A673 (cell line): Measurements from ENCODE around the gene MORN5. TPM values are rescaled to one million over a fixed set of nuclear protein-coding genes. Genes with fewer than 3 reads are reported as not detected.
A peak's percentile ranks its signal among the peaks of the same experiment; 100 is the strongest.

ENCODE experiments used
- Bru-seq: library from RNA; stranded (reverse); fragments of 400-500 nt; gene quantifications from one replicate; lab custom pipeline; 2021; lab: Mats Ljungman, UMichigan
- BruChase-seq, 2 experiments: library from RNA; stranded (reverse); fragments of 400-500 nt; gene quantifications; one replicate each; lab custom pipeline; 2021; lab: Mats Ljungman, UMichigan
- BruUV-seq: library from RNA; stranded (reverse); fragments of 400-500 nt; replicated peaks from 2 replicates; lab custom pipeline; 2021; lab: Mats Ljungman, UMichigan
- CTCF ChIA-PET: fragments of 300-600 bp; sonication (Branson Sonifier 250); formaldehyde crosslinking; loops from one replicate; lab custom pipeline; 2022; ENCODE audit warnings: antibody characterized with exemption; lab: Charles Lee
- POLR2A ChIA-PET: fragments of 300-600 bp; sonication (Branson Sonifier 250); formaldehyde crosslinking; loops from one replicate; lab custom pipeline; 2022; ENCODE audit warnings: antibody characterized with exemption; ENCODE audit not compliant: low non-redundant PET; lab: Charles Lee
- DNase-seq: peaks from one replicate; pipeline ENCODE4 v3.0.0-alpha.2; 2015; ENCODE audit warnings: low spot score
- H3K27ac ChIP-seq: fragments of 200-600 bp; sonication (generic); 2 replicates; pipeline ENCODE4 v1.5.1; 2016; ENCODE audit warnings: mixed run types, low read depth, mild to moderate bottlenecking, mixed read lengths, antibody characterized with exemption, low read length; ENCODE audit not compliant: poor library complexity, severe bottlenecking
- H3K27me3 ChIP-seq: fragments of 200-600 bp; sonication (generic); replicated peaks from 2 replicates; pipeline ENCODE4 v1.6.1; 2017; ENCODE audit warnings: mixed run types, low read depth, mild to moderate bottlenecking, mixed read lengths, antibody characterized with exemption, low read length; ENCODE audit not compliant: insufficient read depth, poor library complexity
- H3K36me3 ChIP-seq: fragments of 200-600 bp; sonication (generic); 2 replicates; pipeline ENCODE4 v1.6.1; 2016; ENCODE audit warnings: mixed run types, mild to moderate bottlenecking, mixed read lengths, antibody characterized with exemption, low read length; ENCODE audit not compliant: insufficient read depth, poor library complexity, severe bottlenecking
- H3K4me1 ChIP-seq: fragments of 200-600 bp; sonication (generic); 2 replicates; pipeline ENCODE4 v1.6.1; 2017; ENCODE audit warnings: mixed run types, mild to moderate bottlenecking, mixed read lengths, antibody characterized with exemption, low read length; ENCODE audit not compliant: insufficient read depth, poor library complexity, severe bottlenecking
- H3K4me3 ChIP-seq: fragments of 200-600 bp; sonication (generic); 2 replicates; pipeline ENCODE4 v1.5.1; 2016; ENCODE audit warnings: low read depth, mixed run types, mild to moderate bottlenecking, mixed read lengths, low read length; ENCODE audit not compliant: poor library complexity, severe bottlenecking
- H3K9me3 ChIP-seq: fragments of 200-600 bp; sonication (generic); 2 replicates; pipeline ENCODE4 v1.6.1; 2016; ENCODE audit warnings: mixed run types, low read depth, mild to moderate bottlenecking, mixed read lengths, antibody characterized with exemption, low read length; ENCODE audit not compliant: poor library complexity, severe bottlenecking
- CTCF ChIP-seq: fragments of 300-800, 200-600 bp; sonication (generic); conservative IDR thresholded peaks from 2 replicates; pipeline ENCODE4 v1.5.1; 2017; ENCODE audit warnings: low read depth, mild to moderate bottlenecking, antibody characterized with exemption, low read length, moderate library complexity, mixed read lengths
- EZH2 ChIP-seq: fragments of 200-600 bp; sonication (generic); IDR thresholded peaks from 2 replicates; pipeline ENCODE4 v1.6.1; 2017; ENCODE audit warnings: borderline replicate concordance, low read depth, mild to moderate bottlenecking, mixed read lengths, antibody characterized with exemption, low read length; ENCODE audit not compliant: poor library complexity, severe bottlenecking
- intact Hi-C: fragments of 100-400 bp; cut with micrococcal nuclease; formaldehyde crosslinking; loops from one replicate; pipeline ENCODE4 v1.10.0; 2022; ENCODE audit not compliant: unreplicated experiment
- long read RNA-seq: library from polyadenylated mRNA; stranded (forward); transcript quantifications from one replicate; pipeline ENCODE4 v2.0.0, GENCODE V29; 2022
- total RNA-seq: library from RNA; stranded (reverse); gene quantifications from 2 replicates; pipeline ENCODE4 v1.2.3, GENCODE V29; 2021

The MORN5 gene
- total RNA-seq (not detected in 2 replicates), Bru-seq, nascent RNA (not detected), BruChase-seq, experiment 1, labeled RNA remaining after a 2-hour chase (not detected), BruChase-seq, experiment 2, labeled RNA remaining after a 6-hour chase (not detected)
- long read RNA-seq, result 0 reads

- Histone ChIP-seq H3K27me3 (peaks cover 18% of the 10 kb centered on the region), H3K4me1 (no peaks in the 10 kb centered on the region), H3K9me3 (no peaks in the 10 kb centered on the region), H3K27ac (peak within 1 kb of the TSS; percentile 90), H3K4me3 (peak within 1 kb of the TSS; percentile 94), H3K36me3 (no peaks in the 10 kb centered on the region)
- ChIA-PET CTCF (interaction anchor here (1.0 kb wide), 1 partner anchor 15 kb away, joined by 3 read pairs; no protein-coding TSS in a partner anchor), POLR2A (no interaction called here)
- DNase-seq, result peak; percentile 97
- TF ChIP-seq EZH2, result no peak
- TF ChIP-seq CTCF, result no peak
- TSS peak; percentile 56 for BruUV-seq
- intact Hi-C loops, result loop anchor here (10.0 kb wide), 1 partner anchor 106 kb away; the partner anchor contains the start of genes MRRF and RBM18
Measured at GRCh38 chr9:122159026-122159924, at the start of gene MORN5, which contains the start of gene NDUFA8. Gene MORN5, plus strand, starts transcription at chr9:122159908. Its CDS starts 65 bp downstream, at chr9:122159973. Gene NDUFA8, minus strand, starts transcription at chr9:122159779. Its CDS starts 102 bp downstream, at chr9:122159677.

GRCh38 chr9:122110100-122110833 lies 49.4 kb upstream of the MORN5 start:
- H3K27me3 ChIP-seq, result no peaks in the 10 kb centered on the region
- H3K27ac ChIP-seq, result no peak overlapping the region
- DNase-seq, result no peak
- POLR2A ChIA-PET, result no interaction called here
- H3K4me3 ChIP-seq, result no peak overlapping the region
- intact Hi-C loops, result no loop called here
- TF ChIP-seq EZH2 (no peak), CTCF (no peak)
- CTCF ChIA-PET, result interaction anchor here (0.5 kb wide), 1 partner anchor 563 kb away, joined by 4 read pairs; no protein-coding TSS in a partner anchor
- no TSS peak for BruUV-seq
- no peaks in the 10 kb centered on the region for H3K36me3 ChIP-seq
- no peaks in the 10 kb centered on the region for H3K9me3 ChIP-seq
- no peaks in the 10 kb centered on the region for H3K4me1 ChIP-seq

GRCh38 chr9:122111413-122112085 lies 48.2 kb upstream of the MORN5 start:
- BruUV-seq, result no TSS peak
- ChIA-PET POLR2A (no interaction called here), CTCF (no interaction called here)
- H3K27ac ChIP-seq, result no peak overlapping the region
- no peaks in the 10 kb centered on the region for H3K36me3 ChIP-seq
- TF ChIP-seq EZH2, result no peak
- no peak for TF ChIP-seq CTCF
- DNase-seq, result no peak
- no peaks in the 10 kb centered on the region for H3K9me3 ChIP-seq
- H3K27me3 ChIP-seq, result no peaks in the 10 kb centered on the region
- intact Hi-C loops, result no loop called here
- no peaks in the 10 kb centered on the region for H3K4me1 ChIP-seq
- H3K4me3 ChIP-seq, result no peak overlapping the region
